GM12878 (cell line): ENCODE results near the gene ASGR2. TPM values are rescaled to one million over a fixed set of nuclear protein-coding genes. Genes with fewer than 3 reads are reported as not detected.
A peak's percentile ranks its signal among the peaks of the same experiment; 100 is the strongest.

Experiments used
- ATAC-seq: fragments of 200-7000 bp; cut with Tn5 transposase; 3 replicates; pipeline ENCODE4 v1.9.1; 2020; ENCODE audit warnings: mild to moderate bottlenecking, moderate library complexity
- BruUV-seq: library from RNA; stranded (reverse); fragments of 400-500 nt; replicated peaks from 2 replicates; lab custom pipeline; 2021; lab: Mats Ljungman, UMichigan
- CTCF ChIA-PET: fragments of 300-600 bp; sonication (Branson Sonifier 250); formaldehyde crosslinking; extraction: SDS; loops from one replicate; lab custom pipeline; 2021; ENCODE audit warnings: inconsistent platforms; lab: Yijun Ruan, JAX
- POLR2A ChIA-PET: fragments of 350-600 bp; formaldehyde crosslinking; extraction: SDS; loops from one replicate; lab custom pipeline; 2021; ENCODE audit warnings: inconsistent platforms; lab: Charles Lee
- RAD21 ChIA-PET: fragments of 300-600 bp; sonication (Branson Sonifier 250); formaldehyde crosslinking; loops from one replicate; lab custom pipeline; 2023; ENCODE audit warnings: antibody characterized with exemption; ENCODE audit not compliant: unreplicated experiment; lab: Charles Lee
- SMC1A ChIA-PET: fragments of 300-600 bp; sonication (Branson Sonifier 250); formaldehyde crosslinking; loops from one replicate; lab custom pipeline; 2023; ENCODE audit not compliant: unreplicated experiment, uncharacterized antibody; lab: Charles Lee
- DNase-seq: peaks from one replicate; pipeline ENCODE4 v3.0.0-alpha.2; 2011; ENCODE audit warnings: low read depth, low spot score
- FAIRE-seq: peaks from 3 replicates; lab custom pipeline; 2011; peaks lifted over from hg19 to GRCh38; lab: Jason Lieb, UNC
- H2AFZ ChIP-seq: 2 replicates; pipeline ENCODE4 v1.6.0; 2011; ENCODE audit warnings: low read depth, low read length, control low read depth; ENCODE audit not compliant: control insufficient read depth
- H3K27ac ChIP-seq: 2 replicates; pipeline ENCODE4 v1.5.1; 2011; ENCODE audit warnings: control low read depth; ENCODE audit not compliant: control insufficient read depth, insufficient read depth
- H3K27me3 ChIP-seq, 2 experiments: replicated peaks in 1 of 2; 2 replicates each; pipeline versions ENCODE4 v1.6.0 to v1.6.1; 2011; ENCODE audit warnings: low read length in 1 of 2; ENCODE audit not compliant: control insufficient read depth in 2 of 2, insufficient read depth in 2 of 2
- H3K36me3 ChIP-seq, 2 experiments: 2 replicates each; pipeline ENCODE4 v1.5.1; 2011; ENCODE audit warnings: low read length in 1 of 2; ENCODE audit not compliant: control insufficient read depth in 2 of 2, insufficient read depth in 2 of 2
- H3K4me1 ChIP-seq: 2 replicates; pipeline ENCODE4 v1.6.1; 2011; ENCODE audit warnings: mild to moderate bottlenecking, low read length, moderate library complexity, mixed read lengths; ENCODE audit not compliant: control insufficient read depth, insufficient read depth
- H3K4me2 ChIP-seq: 2 replicates; pipeline ENCODE4 v1.6.0; 2011; ENCODE audit warnings: control low read depth; ENCODE audit not compliant: control insufficient read depth, insufficient read depth
- H3K4me3 ChIP-seq: fragments of 200-600 bp; sonication (generic); 2 replicates; pipeline ENCODE4 v1.5.1; 2016
- H3K79me2 ChIP-seq: 2 replicates; pipeline ENCODE4 v1.6.0; 2011; ENCODE audit warnings: low read length; ENCODE audit not compliant: control insufficient read depth, insufficient read depth
- H3K9ac ChIP-seq: 2 replicates; pipeline ENCODE4 v1.8.0; 2011; ENCODE audit warnings: low read length, control low read depth, mixed read lengths; ENCODE audit not compliant: control insufficient read depth, insufficient read depth
- H3K9me3 ChIP-seq: replicated peaks from 3 replicates; pipeline ENCODE4 v1.5.1; 2011; ENCODE audit warnings: mild to moderate bottlenecking, low read length; ENCODE audit not compliant: control insufficient read depth, insufficient read depth
- H4K20me1 ChIP-seq: 2 replicates; pipeline ENCODE4 v1.6.0; 2011; ENCODE audit not compliant: control insufficient read depth, insufficient read depth
- BACH1 ChIP-seq: fragments of 450-650 bp; IDR thresholded peaks from 2 replicates; pipeline ENCODE4 v1.6.1; 2017; ENCODE audit warnings: mild to moderate bottlenecking, borderline replicate concordance
- CEBPB ChIP-seq, 2 experiments: fragments of 150-350 bp in 1 of 2; IDR thresholded peaks; 2 replicates each; pipeline ENCODE4 v1.6.1; 2012 to 2014; ENCODE audit warnings: low read depth in 2 of 2, low read length in 2 of 2, borderline replicate concordance in 1 of 2, inconsistent platforms in 1 of 2
- CHD1 ChIP-seq: IDR thresholded peaks from 2 replicates; pipeline ENCODE4 v1.6.1; 2012; ENCODE audit warnings: low read depth, low read length, improper control_type of control experiment
- EED ChIP-seq: sonication (generic); IDR thresholded peaks from 2 replicates; pipeline ENCODE4 v1.6.1; 2016; ENCODE audit warnings: antibody characterized with exemption, low read depth
- IKZF1 ChIP-seq: fragments of 450-650 bp; conservative IDR thresholded peaks from 2 replicates; pipeline ENCODE4 v1.6.1; 2017; ENCODE audit warnings: antibody characterized with exemption, mild to moderate bottlenecking
- IKZF2 ChIP-seq, 2 experiments: fragments of 450-650 bp; IDR thresholded peaks; 2 replicates each; pipeline ENCODE4 v1.6.1; 2017; ENCODE audit warnings: mild to moderate bottlenecking in 2 of 2, moderate library complexity in 2 of 2
- MEF2B ChIP-seq: fragments of 450-650 bp; IDR thresholded peaks from 2 replicates; pipeline ENCODE4 v1.6.1; 2018; ENCODE audit warnings: mild to moderate bottlenecking, moderate library complexity; ENCODE audit not compliant: partially characterized antibody, poor library complexity, severe bottlenecking
- NRF1 ChIP-seq: conservative IDR thresholded peaks from 2 replicates; pipeline ENCODE4 v1.6.1; 2011; ENCODE audit warnings: mild to moderate bottlenecking, low read depth, low read length, improper control_type of control experiment
- RELA ChIP-seq: fragments of 450-650 bp; IDR thresholded peaks from 2 replicates; pipeline ENCODE4 v1.8.0; 2014; ENCODE audit warnings: borderline replicate concordance; ENCODE audit not compliant: partially characterized antibody
- WGBS: methylation state at CpG from one replicate; pipeline ENCODE4 v1.1.6; 2016; ENCODE audit warnings: low lambda C conversion rate; ENCODE audit not compliant: insufficient replicate concordance, insufficient coverage; ENCODE audit errors: missing lambda C conversion rate; 5-methylcytosine and 5-hydroxymethylcytosine counted together
- in situ Hi-C: fragments of 300-500 bp; cut with MboI; formaldehyde crosslinking; loops from 9 replicates; pipeline ENCODE4 v1.14.3; 2018; ENCODE audit warnings: mixed read lengths
- intact Hi-C: fragments of 100-400 bp; cut with micrococcal nuclease; formaldehyde crosslinking; loops from one replicate; pipeline ENCODE4 v1.14.2; 2022; ENCODE audit not compliant: unreplicated experiment
- polyA plus RNA-seq, 11 experiments: library from polyadenylated mRNA; depleted of rRNA in 4 of 11; unstranded in 6 of 11; stranded (reverse) in 5 of 11; fragments of >200 nt; fragmentation: Nextera tagmentation in 4 of 11; fragmentation: Illumina TruSeq in 1 of 11; extraction: Ambion mirVana in 4 of 11; extraction: Trizol in 1 of 11; gene quantifications; 1 replicate in 1 of 11; 2 replicates in 10 of 11; pipeline versions ENCODE4 v1.2.1 to v1.2.3, GENCODE V29; 2011 to 2016; ENCODE audit warnings: inconsistent platforms in 2 of 11, missing spikeins in 2 of 11, low read depth in 1 of 11
- total RNA-seq, 4 experiments: library from RNA; depleted of rRNA in 3 of 4; stranded (reverse); fragments of >200 nt in 3 of 4; fragmentation: Illumina TruSeq in 1 of 4; extraction: Trizol in 1 of 4; gene quantifications; 2 replicates each; pipeline versions ENCODE4 v1.2.1 to v1.2.3, GENCODE V29; 2013 to 2021
- TF ChIP-seq, protein P1 (sequence below): IDR thresholded peaks from 2 replicates; pipeline ENCODE4 v1.6.1; 2011; ENCODE audit warnings: low read depth, mild to moderate bottlenecking, low read length, moderate library complexity, borderline replicate concordance; ENCODE audit errors: extremely low read depth

ASGR2 gene
- total and polyA plus RNA-seq, 10 of the 15 experiments (the other 5 are each of a cell fraction or from before 2014, with no cell fraction given), result not detected

GRCh38 chr17:7131423-7131791 is 16.8 kb upstream of the ASGR2 start (continued):
- TF ChIP-seq, protein P1, sequence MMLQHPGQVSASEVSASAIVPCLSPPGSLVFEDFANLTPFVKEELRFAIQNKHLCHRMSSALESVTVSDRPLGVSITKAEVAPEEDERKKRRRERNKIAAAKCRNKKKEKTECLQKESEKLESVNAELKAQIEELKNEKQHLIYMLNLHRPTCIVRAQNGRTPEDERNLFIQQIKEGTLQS, result no peak

GRCh38 chr17:7130621-7131422 is 16.2 kb upstream of the ASGR2 start:
- H3K4me3 ChIP-seq, result no peak overlapping the region
- no peaks in the 10 kb centered on the region for H3K27me3 ChIP-seq
- peak overlapping the region; percentile 99 for H3K27ac ChIP-seq
- H2AFZ ChIP-seq, result peak overlapping the region; percentile 68
- intact Hi-C loops (no loop called here), in situ Hi-C loops (no loop called here)
- H3K4me2 ChIP-seq, result peak overlapping the region; percentile 35; the same call in 1 of the 2 replicates
- CTCF ChIA-PET, result interaction anchor here (1.0 to 12.7 kb wide), 3 partner anchors 80 to 85 kb away, joined by 3 to 590 read pairs (median 13); partner anchors contain the start of gene SLC16A11
- TF ChIP-seq BACH1 (no peak), IKZF2 (IDR thresholded peaks at IDR 0.05) (peak; percentile 28 to 35; a peak in 2 of 4 replicates), MEF2B (peak; percentile 71), EED (peak; percentile 56; the same call in 1 of the 2 replicates), IKZF1 (0 out of 2 replicates have a peak, but pooled peaks have one; percentile 43), CHD1 (no peak), CEBPB (IDR thresholded peaks at IDR 0.05; ENCODE audit: borderline replicate concordance in 1 of 2, low read depth in 2 of 2, low read length in 2 of 2) (no peak), NRF1 (no peak), RELA (no peak)
- H3K9ac ChIP-seq, result peak overlapping the region; percentile 36
- H3K4me1 ChIP-seq, result peaks cover 27% of the 10 kb centered on the region
- BruUV-seq, result no TSS peak
- FAIRE-seq (no peak), ATAC-seq (no peak), DNase-seq (no peak)
- no peaks in the 10 kb centered on the region for H3K36me3 ChIP-seq
- H3K79me2 ChIP-seq, result no peaks in the 10 kb centered on the region
- POLR2A ChIA-PET, result interaction anchor here (0.6 to 1.2 kb wide), 5 partner anchors 27 to 355 kb away, joined by 3 to 7 read pairs (median 4); partner anchors contain the start of gene SLC16A13
- H3K9me3 ChIP-seq, result no peaks in the 10 kb centered on the region
- RAD21 ChIA-PET, result interaction anchor here (1.1 to 9.9 kb wide), 2 partner anchors 83 to 85 kb away, joined by 7 to 269 read pairs; partner anchors contain the start of gene SLC16A11
- SMC1A ChIA-PET, result interaction anchor here (1.0 to 1.1 kb wide), 3 partner anchors 28 to 85 kb away, joined by 3 to 5 read pairs (median 3); no protein-coding TSS in a partner anchor
- WGBS, result 38% methylated on average over 11 of the region's 11 CpGs
- no peaks in the 10 kb centered on the region for H4K20me1 ChIP-seq
